OCI-LY1 (cell line): ENCODE results near the gene CRYAA.
"Not testable (repeated sequence)": the region's sequence is repeated elsewhere in the genome, so short reads cannot be mapped to it uniquely, and the experiment has no call there.

Experiments used
- EZH2 ChIP-seq: fragments of 200-600 bp; sonication (generic), shearing (Covaris generic); IDR thresholded peaks from 2 replicates; pipeline ENCODE4 v1.8.0; 2017; ENCODE audit warnings: borderline replicate concordance, mixed run types, mild to moderate bottlenecking, antibody characterized with exemption, low read length, moderate library complexity, mixed read lengths
- TF ChIP-seq, protein P1 (sequence below): fragments of 200-600 bp; sonication (generic), shearing (Covaris generic); IDR thresholded peaks from 2 replicates; pipeline ENCODE4 v1.5.1; 2017; ENCODE audit warnings: mild to moderate bottlenecking, antibody characterized with exemption, low read length, moderate library complexity, mixed read lengths

DNA sequence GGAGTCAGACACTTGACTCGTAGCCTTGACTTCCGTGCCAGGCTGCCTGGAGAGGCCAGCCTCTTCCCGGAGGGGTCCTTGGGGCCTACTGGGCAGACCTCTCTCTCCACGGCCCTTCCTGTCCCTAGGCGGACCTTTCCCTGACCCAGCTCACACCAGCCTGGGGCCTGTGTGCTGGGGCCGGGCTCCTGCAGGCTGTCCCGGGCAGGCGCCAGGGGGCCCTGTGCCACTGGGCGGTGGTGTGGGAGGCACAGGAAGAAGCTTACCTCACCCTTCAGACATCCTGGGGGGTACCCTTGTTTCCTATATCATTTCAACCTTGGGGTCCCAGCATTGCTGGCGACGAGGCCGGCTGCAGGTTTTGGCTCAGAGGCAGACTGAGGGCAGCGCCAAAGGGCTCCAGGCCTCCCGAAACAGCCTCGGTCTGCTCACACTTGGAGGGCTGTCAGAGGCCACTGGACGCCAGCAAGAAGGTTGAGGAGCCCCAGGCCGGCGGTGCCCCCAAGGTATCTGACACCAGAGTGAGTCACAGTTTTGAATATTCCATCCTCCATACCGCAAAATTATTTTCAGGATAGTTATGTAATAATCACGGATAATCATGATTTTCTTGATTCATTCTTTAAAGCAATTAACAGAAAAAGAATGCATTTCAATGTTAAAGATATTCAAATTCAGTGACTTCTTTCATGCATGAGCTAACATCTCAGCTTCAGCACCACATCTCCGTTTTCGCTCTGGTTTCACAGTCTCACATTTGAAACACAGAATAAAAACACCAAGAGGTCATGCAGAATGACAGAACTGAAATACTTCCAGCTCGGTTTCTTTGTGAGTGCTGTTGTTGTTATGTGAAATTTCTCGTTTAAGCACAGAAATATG is 6.7 kb upstream of the CRYAA start:
- TF ChIP-seq, protein P1, sequence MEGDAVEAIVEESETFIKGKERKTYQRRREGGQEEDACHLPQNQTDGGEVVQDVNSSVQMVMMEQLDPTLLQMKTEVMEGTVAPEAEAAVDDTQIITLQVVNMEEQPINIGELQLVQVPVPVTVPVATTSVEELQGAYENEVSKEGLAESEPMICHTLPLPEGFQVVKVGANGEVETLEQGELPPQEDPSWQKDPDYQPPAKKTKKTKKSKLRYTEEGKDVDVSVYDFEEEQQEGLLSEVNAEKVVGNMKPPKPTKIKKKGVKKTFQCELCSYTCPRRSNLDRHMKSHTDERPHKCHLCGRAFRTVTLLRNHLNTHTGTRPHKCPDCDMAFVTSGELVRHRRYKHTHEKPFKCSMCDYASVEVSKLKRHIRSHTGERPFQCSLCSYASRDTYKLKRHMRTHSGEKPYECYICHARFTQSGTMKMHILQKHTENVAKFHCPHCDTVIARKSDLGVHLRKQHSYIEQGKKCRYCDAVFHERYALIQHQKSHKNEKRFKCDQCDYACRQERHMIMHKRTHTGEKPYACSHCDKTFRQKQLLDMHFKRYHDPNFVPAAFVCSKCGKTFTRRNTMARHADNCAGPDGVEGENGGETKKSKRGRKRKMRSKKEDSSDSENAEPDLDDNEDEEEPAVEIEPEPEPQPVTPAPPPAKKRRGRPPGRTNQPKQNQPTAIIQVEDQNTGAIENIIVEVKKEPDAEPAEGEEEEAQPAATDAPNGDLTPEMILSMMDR: not testable (repeated sequence)
- not testable (repeated sequence) for TF ChIP-seq EZH2
